HG03575 (cell line): Measurements from ENCODE around the gene ARMC7.

Experiments
- ATAC-seq: cut with Tn5 transposase; IDR thresholded peaks from one replicate; pipeline ENCODE4 v1.9.1; 2021; ENCODE audit not compliant: unreplicated experiment, insufficient number of reproducible peaks, low FRiP score; ENCODE audit errors: extremely low read depth

ARMC7 gene

GRCh38 chr17:75174996-75175395, 65.2 kb downstream of the ARMC7 start:
- no peak for ATAC-seq

- no peak for ATAC-seq
Observed at GRCh38 chr17:75176625-75177024, 66.9 kb downstream of the ARMC7 start.

GRCh38 chr17:75178453-75178852, 68.7 kb downstream of the ARMC7 start:
- no peak for ATAC-seq
